OCI-LY1 (cell line): ENCODE results near the gene SAG.

Experiments used
- CTCF ChIP-seq: fragments of 200-600 bp; sonication (generic), shearing (Covaris generic); IDR thresholded peaks from 2 replicates; pipeline ENCODE4 v1.5.1; 2017; ENCODE audit warnings: mild to moderate bottlenecking, antibody characterized with exemption, low read length, moderate library complexity, mixed read lengths
- EZH2 ChIP-seq: fragments of 200-600 bp; sonication (generic), shearing (Covaris generic); IDR thresholded peaks from 2 replicates; pipeline ENCODE4 v1.8.0; 2017; ENCODE audit warnings: borderline replicate concordance, mixed run types, mild to moderate bottlenecking, antibody characterized with exemption, low read length, moderate library complexity, mixed read lengths

GRCh38 chr2:233271693-233272092 lies 35.9 kb upstream of the SAG start:
- TF ChIP-seq CTCF (no peak), EZH2 (no peak)
